ENCODE results near the gene FYCO1. TPM values are rescaled to one million over a fixed set of nuclear protein-coding genes. Genes with fewer than 3 reads are reported as not detected.

FYCO1 gene
- total RNA-seq, 1 donor from 2014 or later: 26.7 TPM

DNA sequence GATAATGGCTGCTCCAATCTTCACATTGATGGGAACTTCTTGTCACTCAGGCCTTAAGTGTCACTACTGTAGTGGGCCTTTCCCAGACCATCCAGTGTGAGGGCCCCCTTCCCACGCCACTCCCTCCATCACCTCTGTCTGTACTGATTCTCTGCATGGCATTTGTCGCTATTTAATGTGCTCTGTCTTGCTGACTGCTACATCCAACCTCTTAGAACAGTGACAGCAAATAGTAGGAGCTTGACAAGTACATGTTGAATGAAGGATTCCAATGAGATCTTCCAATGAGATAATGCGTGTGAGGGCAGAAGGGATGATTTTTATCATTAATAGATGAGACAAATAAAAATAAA lies 114.9 kb downstream of the FYCO1 start:
- TF ChIP-seq, protein P1, sequence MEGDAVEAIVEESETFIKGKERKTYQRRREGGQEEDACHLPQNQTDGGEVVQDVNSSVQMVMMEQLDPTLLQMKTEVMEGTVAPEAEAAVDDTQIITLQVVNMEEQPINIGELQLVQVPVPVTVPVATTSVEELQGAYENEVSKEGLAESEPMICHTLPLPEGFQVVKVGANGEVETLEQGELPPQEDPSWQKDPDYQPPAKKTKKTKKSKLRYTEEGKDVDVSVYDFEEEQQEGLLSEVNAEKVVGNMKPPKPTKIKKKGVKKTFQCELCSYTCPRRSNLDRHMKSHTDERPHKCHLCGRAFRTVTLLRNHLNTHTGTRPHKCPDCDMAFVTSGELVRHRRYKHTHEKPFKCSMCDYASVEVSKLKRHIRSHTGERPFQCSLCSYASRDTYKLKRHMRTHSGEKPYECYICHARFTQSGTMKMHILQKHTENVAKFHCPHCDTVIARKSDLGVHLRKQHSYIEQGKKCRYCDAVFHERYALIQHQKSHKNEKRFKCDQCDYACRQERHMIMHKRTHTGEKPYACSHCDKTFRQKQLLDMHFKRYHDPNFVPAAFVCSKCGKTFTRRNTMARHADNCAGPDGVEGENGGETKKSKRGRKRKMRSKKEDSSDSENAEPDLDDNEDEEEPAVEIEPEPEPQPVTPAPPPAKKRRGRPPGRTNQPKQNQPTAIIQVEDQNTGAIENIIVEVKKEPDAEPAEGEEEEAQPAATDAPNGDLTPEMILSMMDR (IDR thresholded peaks at IDR 0.05; ENCODE audit: insufficient read depth, low read length, poor library complexity, severe bottlenecking): no peak
- Histone ChIP-seq H3K4me3 (ENCODE audit: low read depth, low read length) (no peak overlapping the region), H3K36me3 (ENCODE audit: control insufficient read depth, insufficient read depth, low read length) (no peaks in the 10 kb centered on the region), H3K27me3 (ENCODE audit: control insufficient read depth, insufficient read depth, low read length) (no peaks in the 10 kb centered on the region)
- DNase-seq (ENCODE audit: low read depth): no peak

DNA sequence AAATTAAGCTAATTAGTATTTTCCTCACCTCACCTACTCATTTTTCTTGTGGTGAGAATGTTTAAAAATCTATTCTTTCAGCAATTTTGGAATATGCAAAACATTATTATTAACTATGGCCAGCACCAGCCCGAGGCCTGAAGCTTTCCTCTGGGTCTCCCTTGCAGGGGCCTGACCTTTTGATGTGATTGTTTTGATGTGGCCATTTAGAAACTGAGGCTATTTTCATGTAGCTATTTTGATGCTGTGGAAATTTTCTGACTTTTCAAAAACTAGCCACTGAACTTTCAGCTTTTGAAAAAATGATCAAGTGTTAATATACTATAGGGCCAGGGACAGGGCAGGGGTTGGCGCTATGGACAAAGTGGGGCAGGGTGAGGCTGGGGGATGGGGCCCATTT lies 117.5 kb downstream of the FYCO1 start:
- H3K4me3 ChIP-seq (ENCODE audit: low read depth, low read length): no peak overlapping the region
- TF ChIP-seq, protein P1 (IDR thresholded peaks at IDR 0.05; ENCODE audit: insufficient read depth, low read length, poor library complexity, severe bottlenecking): no peak
- no peaks in the 10 kb centered on the region for H3K27me3 ChIP-seq (ENCODE audit: control insufficient read depth, insufficient read depth, low read length)
- H3K36me3 ChIP-seq (ENCODE audit: control insufficient read depth, insufficient read depth, low read length): no peaks in the 10 kb centered on the region
- no peak for DNase-seq (ENCODE audit: low read depth)

DNA sequence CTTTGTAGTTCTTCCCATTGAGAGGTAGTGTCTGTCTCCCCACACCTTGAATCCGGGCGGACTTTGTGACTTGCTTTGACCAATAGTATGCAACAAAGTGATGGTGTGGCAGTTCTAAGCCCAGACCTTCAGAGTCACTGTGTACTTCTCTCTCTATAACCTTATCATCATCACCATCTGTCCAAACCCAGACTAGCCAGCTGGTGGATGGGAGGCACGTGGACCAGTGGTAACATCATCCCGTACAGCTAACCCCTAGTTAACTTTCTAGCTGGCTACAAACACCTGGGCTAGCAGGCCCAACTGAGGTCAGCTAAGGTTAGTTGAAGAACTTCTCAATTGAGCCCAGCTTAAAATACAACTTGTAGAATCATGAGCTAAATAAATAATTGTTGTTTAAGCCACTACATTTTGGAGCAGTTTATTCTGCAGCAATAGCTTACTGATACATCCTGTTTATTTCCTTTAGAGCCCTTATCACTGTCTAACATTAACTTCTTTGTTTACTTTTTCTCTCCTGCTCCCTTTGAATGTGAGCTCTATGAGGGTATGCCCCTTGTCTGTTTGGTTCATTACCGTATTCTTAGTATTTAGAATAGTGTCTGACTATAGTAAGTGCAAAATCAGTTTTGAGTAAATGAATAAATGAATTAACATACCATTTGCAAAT lies 120.8 kb downstream of the FYCO1 start:
- Histone ChIP-seq H3K36me3 (ENCODE audit: control insufficient read depth, insufficient read depth, low read length) (no peaks in the 10 kb centered on the region), H3K27me3 (ENCODE audit: control insufficient read depth, insufficient read depth, low read length) (no peaks in the 10 kb centered on the region), H3K4me3 (ENCODE audit: low read depth, low read length) (no peak overlapping the region)
- no peak for DNase-seq (ENCODE audit: low read depth)
- TF ChIP-seq, protein P1 (IDR thresholded peaks at IDR 0.05; ENCODE audit: insufficient read depth, low read length, poor library complexity, severe bottlenecking): no peak

DNA sequence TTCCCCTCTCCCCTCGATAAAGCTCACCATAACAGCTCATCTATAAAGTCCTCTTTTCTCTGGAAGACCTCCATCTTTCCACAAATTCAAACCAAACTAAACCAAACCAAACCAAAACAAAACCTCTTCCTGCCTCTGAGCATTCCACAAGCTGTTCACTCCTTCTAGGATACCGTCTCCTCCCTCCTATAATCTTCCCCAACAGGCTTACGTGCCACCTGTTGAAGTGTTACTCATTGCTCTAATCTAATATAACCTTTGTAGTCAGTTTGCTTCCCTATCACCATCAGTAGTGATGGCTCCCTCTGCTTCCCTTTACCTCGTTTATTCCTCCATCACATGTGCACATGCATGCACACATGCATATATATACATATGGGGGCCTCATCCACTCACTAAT lies 122.0 kb downstream of the FYCO1 start:
- H3K36me3 ChIP-seq (ENCODE audit: control insufficient read depth, insufficient read depth, low read length): no peaks in the 10 kb centered on the region
- H3K27me3 ChIP-seq (ENCODE audit: control insufficient read depth, insufficient read depth, low read length): no peaks in the 10 kb centered on the region
- TF ChIP-seq, protein P1 (IDR thresholded peaks at IDR 0.05; ENCODE audit: insufficient read depth, low read length, poor library complexity, severe bottlenecking): no peak
- no peak for DNase-seq (ENCODE audit: low read depth)
- no peak overlapping the region for H3K4me3 ChIP-seq (ENCODE audit: low read depth, low read length)

DNA sequence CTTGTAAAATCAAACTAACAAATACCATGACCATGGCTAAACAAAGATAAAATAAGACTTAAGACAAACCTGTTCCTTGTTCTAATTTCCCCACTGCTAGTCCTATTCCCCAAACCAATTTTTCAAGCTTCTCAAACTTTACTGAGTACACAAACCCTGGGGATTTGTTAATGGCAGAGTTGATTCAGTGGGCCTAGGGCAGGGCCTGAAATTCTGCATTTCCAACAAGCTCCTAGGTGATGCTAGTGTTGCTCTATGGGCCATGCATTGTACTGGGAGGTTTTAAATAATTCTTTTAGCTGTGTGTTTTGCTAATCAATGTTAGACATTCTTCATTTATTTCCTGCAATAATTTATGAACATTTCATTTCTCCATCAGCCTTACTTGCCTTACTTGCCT lies 122.6 kb downstream of the FYCO1 start:
- H3K4me3 ChIP-seq (ENCODE audit: low read depth, low read length): no peak overlapping the region
- no peak for DNase-seq (ENCODE audit: low read depth)
- no peaks in the 10 kb centered on the region for H3K27me3 ChIP-seq (ENCODE audit: control insufficient read depth, insufficient read depth, low read length)
- no peaks in the 10 kb centered on the region for H3K36me3 ChIP-seq (ENCODE audit: control insufficient read depth, insufficient read depth, low read length)
- TF ChIP-seq, protein P1 (IDR thresholded peaks at IDR 0.05; ENCODE audit: insufficient read depth, low read length, poor library complexity, severe bottlenecking): no peak

DNA sequence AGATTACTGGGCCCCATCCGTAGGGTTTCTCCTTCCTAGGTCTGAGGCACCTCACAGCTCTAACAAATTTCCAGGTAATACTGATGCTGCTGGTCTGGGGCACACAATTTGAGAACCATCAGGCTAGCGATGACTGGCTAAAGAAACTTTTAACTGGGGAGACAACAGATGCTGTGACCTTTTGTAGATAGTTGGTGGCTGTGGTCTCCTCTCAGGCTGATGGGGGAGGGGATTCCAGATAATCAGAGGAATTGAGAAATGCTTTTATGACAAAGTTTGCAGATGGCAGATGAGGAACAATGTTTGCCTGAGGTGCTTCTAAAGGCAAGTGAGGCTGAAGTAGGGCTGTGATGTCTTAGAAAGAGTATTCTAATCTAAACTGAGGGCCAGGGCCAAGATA lies 123.1 kb downstream of the FYCO1 start:
- H3K4me3 ChIP-seq (ENCODE audit: low read depth, low read length): no peak overlapping the region
- DNase-seq (ENCODE audit: low read depth): no peak
- TF ChIP-seq, protein P1 (IDR thresholded peaks at IDR 0.05; ENCODE audit: insufficient read depth, low read length, poor library complexity, severe bottlenecking): no peak
- no peaks in the 10 kb centered on the region for H3K36me3 ChIP-seq (ENCODE audit: control insufficient read depth, insufficient read depth, low read length)
- H3K27me3 ChIP-seq (ENCODE audit: control insufficient read depth, insufficient read depth, low read length): no peaks in the 10 kb centered on the region
